Mammary microvascular endothelial cell (primary cell): ENCODE data around the gene SKIC2. TPM values are rescaled to one million over a fixed set of nuclear protein-coding genes. Genes with fewer than 3 reads are reported as not detected.

Source experiments
- total RNA-seq: library from RNA; depleted of rRNA; stranded (reverse); fragments of >200 nt; gene quantifications from 2 replicates; pipeline ENCODE4 v1.2.3, GENCODE V29; 2015

The SKIC2 gene
- total RNA-seq, result 38.9 and 44.7 TPM in 2 replicates

DNA sequence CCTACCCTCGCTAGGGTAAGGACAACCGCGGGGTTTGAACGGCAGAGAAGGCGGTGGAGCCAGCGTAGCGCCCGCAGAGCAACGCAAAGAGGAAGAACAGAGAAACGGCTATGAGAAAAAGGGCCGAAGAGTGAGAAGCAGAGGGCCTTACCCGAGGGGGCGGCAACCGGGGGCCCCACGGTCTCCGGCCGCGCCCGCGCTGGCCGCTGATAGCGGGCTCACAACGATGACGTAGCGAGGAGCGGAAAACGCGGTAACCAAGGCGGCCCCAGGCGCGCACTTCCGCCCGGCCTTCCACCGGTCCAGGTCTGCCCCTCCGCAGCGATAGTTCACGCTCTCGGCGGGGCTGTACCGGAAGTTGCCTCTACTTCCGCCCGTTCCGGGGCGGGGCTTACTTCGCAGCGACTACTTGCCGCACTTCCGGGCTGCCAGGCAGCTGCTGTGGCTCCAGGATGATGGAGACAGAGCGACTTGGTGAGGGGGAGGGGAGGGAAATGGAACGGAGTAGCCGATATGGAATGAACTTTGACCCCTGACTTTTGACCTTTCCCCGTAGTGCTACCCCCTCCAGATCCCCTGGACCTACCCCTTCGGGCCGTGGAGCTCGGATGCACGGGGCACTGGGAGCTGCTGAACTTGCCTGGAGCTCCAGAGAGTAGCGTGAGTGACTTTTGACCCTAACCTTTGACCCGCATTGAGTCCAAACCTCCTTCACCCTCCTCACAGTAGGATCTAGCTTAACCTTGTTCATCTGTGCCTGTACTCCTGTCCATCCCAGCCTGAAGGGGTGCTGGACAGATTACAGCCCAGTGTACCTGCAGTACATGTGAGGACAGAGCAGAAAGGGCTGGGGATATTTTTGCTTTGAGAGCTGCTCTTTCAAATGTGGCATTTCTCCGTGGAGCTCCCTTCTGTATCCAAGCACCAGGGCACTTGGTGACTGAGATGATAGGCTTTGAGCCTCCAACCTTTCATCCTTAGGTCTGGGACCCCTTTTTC lies at the start of gene SKIC2, which contains the start of gene NELFE:
TSS of gene SKIC2 (plus strand) at position 435 of the 999 bp plus-strand sequence. CDS start at position 453, 18 bp downstream.
TSS of gene NELFE (minus strand) at position 231 of the 999 bp plus-strand sequence. CDS start 525 bp downstream, outside the sequence.

DNA sequence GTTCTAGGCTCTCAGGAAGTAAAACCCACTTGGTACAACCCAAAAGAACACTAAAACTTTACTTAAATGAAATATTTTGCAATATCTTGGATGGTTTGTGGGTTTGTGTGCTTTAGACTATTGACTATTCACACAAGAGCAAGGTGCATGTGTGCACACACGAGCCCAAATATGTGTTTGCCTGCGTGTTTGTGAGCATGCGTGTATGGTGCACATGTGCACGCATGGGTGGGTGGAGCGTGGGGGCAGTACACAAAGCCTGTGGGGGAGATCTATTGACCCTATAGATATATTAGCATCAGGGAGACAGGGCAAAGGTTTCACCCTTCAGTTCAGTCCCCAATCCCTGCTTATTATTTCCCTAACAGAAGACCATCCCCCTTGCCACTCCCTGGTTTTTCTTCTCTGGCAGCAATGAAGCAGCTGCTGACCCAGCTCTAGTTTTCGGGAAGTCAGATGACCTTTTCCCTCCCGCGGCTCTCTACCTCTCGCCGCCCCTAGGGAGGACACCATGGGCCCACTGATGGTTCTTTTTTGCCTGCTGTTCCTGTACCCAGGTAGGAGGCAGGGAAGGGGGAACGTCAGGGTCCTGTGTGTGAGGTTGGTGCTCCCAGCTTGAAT lies 31.6 kb upstream of the SKIC2 start, which contains the start of gene C2:
TSS of gene C2 (plus strand) at position 476 of the 621 bp plus-strand sequence. CDS start at position 512, 36 bp downstream.

DNA sequence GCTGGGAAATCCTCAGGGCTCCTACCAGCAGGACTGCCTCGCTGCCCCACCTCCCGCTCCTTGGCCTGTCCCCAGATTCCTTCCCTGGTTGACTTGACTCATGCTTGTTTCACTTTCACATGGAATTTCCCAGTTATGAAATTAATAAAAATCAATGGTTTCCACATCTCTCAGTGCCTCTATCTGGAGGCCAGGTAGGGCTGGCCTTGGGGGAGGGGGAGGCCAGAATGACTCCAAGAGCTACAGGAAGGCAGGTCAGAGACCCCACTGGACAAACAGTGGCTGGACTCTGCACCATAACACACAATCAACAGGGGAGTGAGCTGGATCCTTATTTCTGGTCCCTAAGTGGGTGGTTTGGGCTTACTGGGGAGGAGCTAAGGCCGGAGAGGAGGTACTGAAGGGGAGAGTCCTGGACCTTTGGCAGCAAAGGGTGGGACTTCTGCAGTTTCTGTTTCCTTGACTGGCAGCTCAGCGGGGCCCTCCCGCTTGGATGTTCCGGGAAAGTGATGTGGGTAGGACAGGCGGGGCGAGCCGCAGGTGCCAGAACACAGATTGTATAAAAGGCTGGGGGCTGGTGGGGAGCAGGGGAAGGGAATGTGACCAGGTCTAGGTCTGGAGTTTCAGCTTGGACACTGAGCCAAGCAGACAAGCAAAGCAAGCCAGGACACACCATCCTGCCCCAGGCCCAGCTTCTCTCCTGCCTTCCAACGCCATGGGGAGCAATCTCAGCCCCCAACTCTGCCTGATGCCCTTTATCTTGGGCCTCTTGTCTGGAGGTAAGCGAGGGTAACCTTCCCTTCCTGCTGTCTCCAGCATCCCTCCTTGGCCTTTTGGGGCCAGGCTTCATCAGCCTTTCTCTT lies 13.2 kb upstream of the SKIC2 start, which contains the start of gene CFB:
TSS of gene CFB (plus strand) at position 589 of the 863 bp plus-strand sequence. CDS start at position 716, 127 bp downstream.

DNA sequence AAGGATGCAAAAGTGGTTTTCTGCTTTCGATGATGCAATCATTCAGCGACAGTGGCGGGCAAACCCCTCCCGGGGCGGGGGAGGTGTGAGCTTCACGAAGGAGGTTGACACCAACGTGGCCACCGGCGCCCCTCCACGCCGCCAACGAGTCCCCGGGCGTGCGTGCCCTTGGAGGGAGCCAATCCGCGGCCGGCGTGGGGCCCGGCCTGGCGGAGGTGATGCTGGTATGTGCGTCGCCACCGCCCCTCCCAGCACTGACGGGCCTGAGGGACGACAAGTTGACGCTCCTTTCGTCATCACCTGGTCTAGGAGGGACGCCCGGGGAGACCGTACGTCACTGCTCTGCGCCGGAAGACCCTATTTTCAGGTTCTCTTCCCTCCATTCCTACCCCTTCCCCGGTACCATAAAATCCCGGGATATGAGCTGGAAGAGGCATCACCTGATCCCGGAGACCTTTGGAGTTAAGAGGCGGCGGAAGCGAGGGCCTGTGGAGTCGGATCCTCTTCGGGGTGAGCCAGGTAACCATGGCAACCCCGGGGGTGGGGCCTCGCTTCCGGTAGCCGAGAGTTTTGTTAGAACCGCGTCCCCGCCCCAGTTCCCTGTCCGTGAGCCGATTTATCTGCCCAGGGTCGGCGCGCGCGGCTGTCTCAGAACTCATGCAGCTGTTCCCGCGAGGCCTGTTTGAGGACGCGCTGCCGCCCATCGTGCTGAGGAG lies 13.2 kb downstream of the SKIC2 start, which contains the start of gene DXO:
TSS of gene DXO (minus strand) at position 146 of the 716 bp plus-strand sequence. CDS start 463 bp downstream, outside the sequence.

DNA sequence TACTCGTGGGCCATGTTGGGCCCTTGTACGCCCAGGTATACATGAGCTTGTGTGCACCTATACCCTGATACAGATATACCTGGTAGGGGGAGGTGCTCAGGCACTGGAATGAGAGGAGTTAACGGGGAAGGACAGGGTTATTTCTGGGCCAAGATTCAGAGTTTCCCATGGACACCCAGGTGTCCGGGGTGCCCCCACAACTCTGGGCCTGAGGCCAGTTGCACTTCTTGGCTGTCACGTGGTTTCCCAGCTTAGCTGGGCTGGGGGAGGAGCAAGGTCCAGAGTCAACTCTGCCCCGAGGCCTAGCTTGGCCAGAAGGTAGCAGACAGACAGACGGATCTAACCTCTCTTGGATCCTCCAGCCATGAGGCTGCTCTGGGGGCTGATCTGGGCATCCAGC lies 22.8 kb downstream of the SKIC2 start, which contains the start of gene C4A:
TSS of gene C4A (plus strand) at position 314 of the 400 bp plus-strand sequence. CDS start at position 365, 51 bp downstream.

DNA sequence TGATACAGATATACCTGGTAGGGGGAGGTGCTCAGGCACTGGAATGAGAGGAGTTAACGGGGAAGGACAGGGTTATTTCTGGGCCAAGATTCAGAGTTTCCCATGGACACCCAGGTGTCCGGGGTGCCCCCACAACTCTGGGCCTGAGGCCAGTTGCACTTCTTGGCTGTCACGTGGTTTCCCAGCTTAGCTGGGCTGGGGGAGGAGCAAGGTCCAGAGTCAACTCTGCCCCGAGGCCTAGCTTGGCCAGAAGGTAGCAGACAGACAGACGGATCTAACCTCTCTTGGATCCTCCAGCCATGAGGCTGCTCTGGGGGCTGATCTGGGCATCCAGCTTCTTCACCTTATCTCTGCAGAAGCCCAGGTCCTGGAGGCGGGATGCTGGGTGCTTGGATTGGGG lies 55.6 kb downstream of the SKIC2 start, which contains the start of gene C4B:
TSS of gene C4B (plus strand) at position 249 of the 400 bp plus-strand sequence. CDS start at position 300, 51 bp downstream.

Other genes starting within 250 kb of the SKIC2 start
- gene LY6G6D, start 243.8 kb upstream of the SKIC2 start, total RNA-seq, result not detected in 2 replicates
- not detected in 2 replicates for gene LY6G6C, start 237.4 kb upstream of the SKIC2 start, total RNA-seq
- gene MPIG6B, start 235.8 kb upstream of the SKIC2 start, total RNA-seq, result not detected in 2 replicates
- gene DDAH2, start 229.9 kb upstream of the SKIC2 start, total RNA-seq, result 90.3 and 106 TPM in 2 replicates
- 1,055 and 1,092 TPM in 2 replicates for gene CLIC1, start 222.6 kb upstream of the SKIC2 start, total RNA-seq
- 8.3 and 14.5 TPM in 2 replicates for gene MSH5, start 219.2 kb upstream of the SKIC2 start, total RNA-seq
- 0.67 and 1.7 TPM in 2 replicates for gene SAPCD1, start 196.5 kb upstream of the SKIC2 start, total RNA-seq
- gene VWA7, start 181.8 kb upstream of the SKIC2 start, total RNA-seq, result 0.49 and 1.6 TPM in 2 replicates
- gene VARS1, start 163.4 kb upstream of the SKIC2 start, total RNA-seq, result 102 and 107 TPM in 2 replicates
- gene LSM2, start 152.2 kb upstream of the SKIC2 start, total RNA-seq, result 117 and 140 TPM in 2 replicates
- gene HSPA1L, start 143.9 kb upstream of the SKIC2 start, total RNA-seq, result 0.33 and 0.39 TPM in 2 replicates
- 158 and 167 TPM in 2 replicates for gene HSPA1A, start 143.6 kb upstream of the SKIC2 start, total RNA-seq
- gene HSPA1B, start 131.4 kb upstream of the SKIC2 start, total RNA-seq, result 110 and 126 TPM in 2 replicates
- 96.4 and 102 TPM in 2 replicates for gene NEU1, start 96.4 kb upstream of the SKIC2 start, total RNA-seq
- 0.30 and 0.33 TPM in 2 replicates for gene SLC44A4, start 80.2 kb upstream of the SKIC2 start, total RNA-seq
- gene EHMT2, start 61.5 kb upstream of the SKIC2 start, total RNA-seq, result 35.4 and 39.2 TPM in 2 replicates
- gene ZBTB12, start 57.1 kb upstream of the SKIC2 start, total RNA-seq, result 0.53 and 0.54 TPM in 2 replicates
- not detected in 2 replicates for gene C2, start 31.5 kb upstream of the SKIC2 start, total RNA-seq
- 3.9 and 7.0 TPM in 2 replicates for gene CFB, start 13.1 kb upstream of the SKIC2 start, total RNA-seq
- 99.5 and 101 TPM in 2 replicates for gene NELFE, start 204 bp upstream of the SKIC2 start, total RNA-seq
- gene DXO, start 13.0 kb downstream of the SKIC2 start, total RNA-seq, result 18.7 and 22.7 TPM in 2 replicates
- gene C4A, start 22.9 kb downstream of the SKIC2 start, total RNA-seq, result 0.53 and 1.3 TPM in 2 replicates
- 0.33 and 1.6 TPM in 2 replicates for gene C4B, start 55.6 kb downstream of the SKIC2 start, total RNA-seq
- gene CYP21A2, start 79.2 kb downstream of the SKIC2 start, total RNA-seq, result not detected in 2 replicates
- gene TNXB, start 150.2 kb downstream of the SKIC2 start, total RNA-seq, result 2.5 and 3.3 TPM in 2 replicates
- 21.3 and 27.2 TPM in 2 replicates for gene ATF6B, start 169.1 kb downstream of the SKIC2 start, total RNA-seq
- 3.3 and 5.1 TPM in 2 replicates for gene FKBPL, start 171.1 kb downstream of the SKIC2 start, total RNA-seq
- gene PRRT1, start 192.8 kb downstream of the SKIC2 start, total RNA-seq, result not detected in 2 replicates
- gene PPT2, start 195.0 kb downstream of the SKIC2 start, total RNA-seq, result 14.4 and 22.5 TPM in 2 replicates
- 1.5 and 2.3 TPM in 2 replicates for gene EGFL8, start 205.4 kb downstream of the SKIC2 start, total RNA-seq
- 29.4 and 31.0 TPM in 2 replicates for gene AGPAT1, start 216.9 kb downstream of the SKIC2 start, total RNA-seq
- gene RNF5, start 219.2 kb downstream of the SKIC2 start, total RNA-seq, result 68.7 and 75.7 TPM in 2 replicates
- gene AGER, start 225.1 kb downstream of the SKIC2 start, total RNA-seq, result 0.59 and 1.3 TPM in 2 replicates
- 25.1 and 33.4 TPM in 2 replicates for gene PBX2, start 231.0 kb downstream of the SKIC2 start, total RNA-seq
- 17.0 and 20.5 TPM in 2 replicates for gene GPSM3, start 233.5 kb downstream of the SKIC2 start, total RNA-seq